RWPE2 (cell line): ENCODE data around the gene REX1BD.

Source experiments
- ATAC-seq: fragments of 200-7000 bp; cut with Tn5 transposase; 3 replicates; pipeline ENCODE4 v1.9.1; 2021; ENCODE audit warnings: low read depth
- DNase-seq: peaks from one replicate; pipeline ENCODE4 v3.0.0-alpha.2; 2020; ENCODE audit warnings: low spot score
- H3K27ac ChIP-seq: fragments of 450-650 bp; 2 replicates; pipeline ENCODE4 v1.5.1; 2017; ENCODE audit warnings: mild to moderate bottlenecking; ENCODE audit not compliant: poor library complexity, severe bottlenecking
- H3K27me3 ChIP-seq: fragments of 250-450 bp; sonication (Bioruptor Pico); 2 replicates; pipeline ENCODE4 v1.5.1; 2021; ENCODE audit warnings: mild to moderate bottlenecking, moderate library complexity; ENCODE audit not compliant: insufficient read depth, poor library complexity, severe bottlenecking
- H3K36me3 ChIP-seq: fragments of 250-450 bp; sonication (Bioruptor Pico); 2 replicates; pipeline ENCODE4 v1.5.1; 2020; ENCODE audit warnings: low read depth, mild to moderate bottlenecking, moderate library complexity
- H3K4me1 ChIP-seq: fragments of 250-450 bp; sonication (Bioruptor Pico); 2 replicates; pipeline ENCODE4 v1.5.1; 2021; ENCODE audit warnings: mild to moderate bottlenecking, moderate library complexity; ENCODE audit not compliant: insufficient read depth, poor library complexity, severe bottlenecking
- H3K4me3 ChIP-seq: fragments of 250-450 bp; sonication (Bioruptor Pico); 2 replicates; pipeline ENCODE4 v1.5.1; 2021; ENCODE audit warnings: mild to moderate bottlenecking, moderate library complexity; ENCODE audit not compliant: severe bottlenecking
- H3K9me3 ChIP-seq: fragments of 250-450 bp; sonication (Bioruptor Pico); 2 replicates; pipeline ENCODE4 v1.5.1; 2021; ENCODE audit warnings: mild to moderate bottlenecking, moderate library complexity; ENCODE audit not compliant: severe bottlenecking
- TF ChIP-seq, protein P1 (sequence below): fragments of 450-650 bp; IDR thresholded peaks from one replicate; pipeline ENCODE4 v1.5.1; 2017; ENCODE audit warnings: mild to moderate bottlenecking, moderate library complexity; ENCODE audit not compliant: poor library complexity, severe bottlenecking

REX1BD gene

DNA sequence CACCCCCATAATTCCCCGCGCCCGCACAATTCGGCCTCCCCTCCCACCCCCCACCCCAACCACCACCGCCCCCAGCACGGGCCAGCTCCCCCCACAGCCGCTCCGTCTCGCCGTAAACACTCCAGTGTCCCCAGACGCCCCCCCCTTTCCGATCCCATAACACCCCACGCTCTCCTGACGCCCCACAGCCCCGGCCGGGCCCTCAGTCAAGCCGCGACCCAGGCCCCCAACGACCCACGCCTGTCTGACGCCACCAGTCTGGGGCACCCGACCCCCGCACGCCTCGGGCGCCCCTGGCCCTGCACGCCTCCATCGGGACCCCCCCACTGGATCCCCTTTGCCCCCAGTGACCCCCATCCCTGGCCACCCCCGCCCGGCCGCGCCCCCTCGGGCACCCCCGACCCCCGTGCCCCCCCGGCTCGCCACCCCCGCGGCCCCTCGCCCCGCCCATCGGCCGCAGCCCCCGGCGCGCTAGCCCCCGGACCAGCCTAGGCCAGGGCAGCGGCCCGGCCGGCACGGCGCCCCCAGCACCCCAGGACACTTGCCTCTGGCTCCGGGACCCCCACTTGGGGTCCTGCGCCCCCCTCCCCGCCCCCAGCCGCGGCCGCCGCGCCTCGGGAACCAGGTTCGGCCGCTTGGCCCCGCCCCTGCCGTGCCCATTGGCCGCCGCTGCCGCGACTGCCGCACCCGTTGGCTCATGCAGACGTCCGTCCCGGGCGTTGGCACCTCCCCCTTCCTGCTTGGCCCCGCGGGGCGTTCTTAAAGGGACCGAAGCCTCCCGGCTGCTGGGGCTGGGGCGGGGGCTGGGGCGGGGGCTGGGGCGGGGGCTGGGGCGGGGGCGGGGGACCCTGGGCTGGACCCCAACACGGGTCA lies 45.4 kb upstream of the REX1BD start, which contains the start of gene FKBP8:
Gene FKBP8, minus strand, starts transcription at position 633 of the 873 bp plus-strand sequence. CDS start 1,603 bp downstream, outside the sequence.
- Histone ChIP-seq H3K27ac (peak within 1 kb of the TSS; percentile 78), H3K27me3 (no peaks in the 10 kb centered on the region), H3K9me3 (no peaks in the 10 kb centered on the region), H3K4me1 (no peaks in the 10 kb centered on the region), H3K36me3 (peaks cover 24% of the 10 kb centered on the region), H3K4me3 (peak within 1 kb of the TSS; percentile 53)
- TF ChIP-seq, protein P1, sequence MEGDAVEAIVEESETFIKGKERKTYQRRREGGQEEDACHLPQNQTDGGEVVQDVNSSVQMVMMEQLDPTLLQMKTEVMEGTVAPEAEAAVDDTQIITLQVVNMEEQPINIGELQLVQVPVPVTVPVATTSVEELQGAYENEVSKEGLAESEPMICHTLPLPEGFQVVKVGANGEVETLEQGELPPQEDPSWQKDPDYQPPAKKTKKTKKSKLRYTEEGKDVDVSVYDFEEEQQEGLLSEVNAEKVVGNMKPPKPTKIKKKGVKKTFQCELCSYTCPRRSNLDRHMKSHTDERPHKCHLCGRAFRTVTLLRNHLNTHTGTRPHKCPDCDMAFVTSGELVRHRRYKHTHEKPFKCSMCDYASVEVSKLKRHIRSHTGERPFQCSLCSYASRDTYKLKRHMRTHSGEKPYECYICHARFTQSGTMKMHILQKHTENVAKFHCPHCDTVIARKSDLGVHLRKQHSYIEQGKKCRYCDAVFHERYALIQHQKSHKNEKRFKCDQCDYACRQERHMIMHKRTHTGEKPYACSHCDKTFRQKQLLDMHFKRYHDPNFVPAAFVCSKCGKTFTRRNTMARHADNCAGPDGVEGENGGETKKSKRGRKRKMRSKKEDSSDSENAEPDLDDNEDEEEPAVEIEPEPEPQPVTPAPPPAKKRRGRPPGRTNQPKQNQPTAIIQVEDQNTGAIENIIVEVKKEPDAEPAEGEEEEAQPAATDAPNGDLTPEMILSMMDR = no peak
- ATAC-seq (peak; percentile 97), DNase-seq (peak; percentile 91)

DNA sequence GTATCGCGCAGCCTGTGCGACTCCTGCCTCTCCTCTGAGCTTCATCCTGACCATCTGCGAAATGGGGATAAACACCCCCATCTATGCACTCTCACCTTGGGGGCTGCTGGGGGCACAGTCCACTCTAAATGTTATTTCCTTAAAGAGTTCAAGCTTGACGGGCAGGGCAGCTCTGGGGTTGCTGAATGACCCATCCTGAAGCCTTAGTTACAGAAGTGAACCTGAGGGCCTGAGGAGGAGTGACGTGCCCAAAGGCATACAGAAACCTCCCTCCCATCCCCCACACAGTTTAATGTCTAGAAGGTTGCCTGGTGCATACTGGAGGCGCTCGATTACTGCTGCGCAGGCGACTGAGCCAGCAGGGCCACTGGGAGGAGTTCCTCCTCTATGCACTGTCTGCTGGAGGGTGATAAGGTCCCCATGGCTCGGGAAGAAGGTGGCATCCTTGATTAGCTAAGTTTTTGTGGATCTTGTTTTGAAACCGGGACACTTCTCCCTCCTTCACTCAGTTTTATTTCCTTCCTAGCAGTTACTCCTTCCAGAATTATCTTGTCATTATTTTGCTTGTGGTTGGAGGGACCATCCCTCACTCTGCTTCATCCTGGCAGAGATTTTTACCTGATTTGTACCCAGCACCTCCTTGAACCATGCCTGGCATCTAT lies 44.7 kb upstream of the REX1BD start:
- no peak for DNase-seq
- peak; percentile 69 for ATAC-seq
- peak overlapping the region; percentile 78 for H3K27ac ChIP-seq
- TF ChIP-seq, protein P1 = peak; percentile 16
- H3K27me3 ChIP-seq = no peaks in the 10 kb centered on the region
- H3K4me3 ChIP-seq = peak overlapping the region; percentile 53
- peaks cover 24% of the 10 kb centered on the region for H3K36me3 ChIP-seq
- H3K9me3 ChIP-seq = no peaks in the 10 kb centered on the region
- H3K4me1 ChIP-seq = no peaks in the 10 kb centered on the region

DNA sequence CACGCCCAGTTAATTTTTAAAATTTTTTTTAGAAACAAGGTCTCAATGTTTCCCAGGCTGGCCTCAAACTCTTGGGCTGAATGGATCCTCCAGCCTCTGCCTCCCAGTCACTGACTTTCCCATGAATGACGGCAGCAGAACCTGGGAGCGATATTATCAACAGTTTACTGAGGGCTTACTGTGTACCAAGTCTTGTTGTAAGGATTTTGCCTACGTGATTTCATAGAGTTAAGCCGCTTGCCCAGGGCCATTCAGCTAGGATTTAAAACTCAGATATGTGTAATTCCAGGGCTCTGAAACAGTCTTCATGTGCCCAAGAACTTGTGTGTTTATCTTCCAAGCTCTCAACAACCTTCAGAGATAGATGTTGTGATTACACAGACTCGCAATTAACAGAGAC lies 37.0 kb upstream of the REX1BD start:
- no peak for DNase-seq
- Histone ChIP-seq H3K4me1 (no peaks in the 10 kb centered on the region), H3K36me3 (no peaks in the 10 kb centered on the region), H3K27ac (no peak overlapping the region), H3K27me3 (no peaks in the 10 kb centered on the region), H3K4me3 (no peak overlapping the region), H3K9me3 (no peaks in the 10 kb centered on the region)
- ATAC-seq = no peak
- TF ChIP-seq, protein P1 = no peak

DNA sequence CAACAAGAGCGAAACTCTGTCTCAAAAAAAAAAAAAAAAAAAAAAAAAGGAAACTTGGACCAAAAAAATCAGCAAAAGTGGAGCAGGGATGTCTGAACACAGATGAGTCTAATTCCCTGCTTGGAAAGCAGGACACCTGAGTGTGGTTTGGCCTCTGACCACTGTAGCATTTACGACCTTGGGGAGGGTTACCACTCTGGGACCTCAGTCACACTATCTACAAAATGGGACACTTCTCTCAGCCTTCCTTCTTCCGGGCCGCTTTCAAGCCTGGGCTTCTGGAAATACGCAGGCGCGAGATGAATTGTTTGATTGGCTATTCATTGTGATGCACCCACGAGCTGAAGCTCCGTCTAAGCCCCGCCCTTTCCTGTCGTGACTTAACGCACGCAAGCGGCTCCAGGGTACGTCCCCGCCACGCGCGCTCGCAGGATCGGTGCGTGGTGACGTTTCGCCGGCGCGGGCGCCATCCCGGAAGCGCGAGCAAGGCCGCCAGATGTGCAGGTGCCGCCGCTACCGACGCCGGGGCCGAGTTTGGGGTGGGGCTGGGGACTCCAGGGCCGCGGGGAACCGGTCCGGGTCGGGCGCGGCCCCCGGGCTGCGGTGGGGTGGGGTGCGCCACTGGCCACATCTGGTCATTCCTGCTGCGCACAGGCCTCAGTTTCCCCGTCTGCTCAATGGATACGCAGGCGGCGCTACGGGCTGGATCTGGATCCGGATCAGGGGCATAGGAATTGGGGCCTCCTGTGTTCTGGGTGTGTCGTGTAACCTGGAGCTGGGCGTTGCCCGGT lies 31.0 kb upstream of the REX1BD start, which contains the start of gene KXD1:
Gene KXD1, plus strand, starts transcription at position 460 of the 791 bp plus-strand sequence. CDS start 4,187 bp downstream, outside the sequence.
- Histone ChIP-seq H3K27me3 (no peaks in the 10 kb centered on the region), H3K36me3 (peaks cover 24% of the 10 kb centered on the region), H3K4me1 (no peaks in the 10 kb centered on the region), H3K9me3 (no peaks in the 10 kb centered on the region), H3K27ac (peak within 1 kb of the TSS; percentile 54), H3K4me3 (peak within 1 kb of the TSS; percentile 62)
- DNase-seq = peak; percentile 97
- ATAC-seq = peak; percentile 92
- TF ChIP-seq, protein P1 = no peak
